Measurements from ENCODE around the gene TNRC6C.
"Not testable (repeated sequence)": the region's sequence is repeated elsewhere in the genome, so short reads cannot be mapped to it uniquely, and the experiment has no call there.

Gene TNRC6C

GRCh38 chr17:77930780-77931768 is 27.4 kb upstream of the TNRC6C start:
- FAIRE-seq = no peak

- no peak for FAIRE-seq
Observed at GRCh38 chr17:77933777-77934398, 24.6 kb upstream of the TNRC6C start.

GRCh38 chr17:77935121-77935571 is 23.4 kb upstream of the TNRC6C start:
- FAIRE-seq = no peak

- FAIRE-seq = not testable (repeated sequence)
Observed at GRCh38 chr17:77935744-77936143, 22.8 kb upstream of the TNRC6C start.

- FAIRE-seq = no peak
Observed at GRCh38 chr17:77936881-77937280, 21.6 kb upstream of the TNRC6C start.

GRCh38 chr17:77941004-77941403 is 17.5 kb upstream of the TNRC6C start:
- FAIRE-seq = no peak

- no peak for FAIRE-seq
Observed at GRCh38 chr17:77942112-77942988, 16.2 kb upstream of the TNRC6C start.

GRCh38 chr17:77943971-77944370 is 14.5 kb upstream of the TNRC6C start:
- no peak for FAIRE-seq

- FAIRE-seq = no peak
Observed at GRCh38 chr17:77944390-77945222, 13.9 kb upstream of the TNRC6C start.

- FAIRE-seq = no peak
Observed at GRCh38 chr17:77946900-77947645, 11.4 kb upstream of the TNRC6C start.

- no peak for FAIRE-seq
Observed at GRCh38 chr17:77948690-77949114, 9.8 kb upstream of the TNRC6C start.

- no peak for FAIRE-seq
Observed at GRCh38 chr17:77951123-77951522, 7.4 kb upstream of the TNRC6C start.

- FAIRE-seq = no peak
Observed at GRCh38 chr17:77952368-77952767, 6.1 kb upstream of the TNRC6C start.

- FAIRE-seq = no peak
Observed at GRCh38 chr17:77957235-77957856, 1.2 kb upstream of the TNRC6C start.

GRCh38 chr17:77958716-77959125 is 218 bp downstream of the TNRC6C start:
- FAIRE-seq = no peak

- FAIRE-seq = no peak
Observed at GRCh38 chr17:77959126-77959925, 823 bp downstream of the TNRC6C start.

GRCh38 chr17:77959926-77960521 is 1.5 kb downstream of the TNRC6C start:
- no peak for FAIRE-seq

- FAIRE-seq = no peak
Observed at GRCh38 chr17:77961741-77962140, 3.2 kb downstream of the TNRC6C start.

- no peak for FAIRE-seq
Observed at GRCh38 chr17:77962348-77962747, 3.8 kb downstream of the TNRC6C start.

All from A204.1 (cell line).